Endodermal cell (in vitro differentiated cells): ENCODE data around the gene TNS3. TPM values are rescaled to one million over a fixed set of nuclear protein-coding genes. Genes with fewer than 3 reads are reported as not detected.

Source experiments
- DNase-seq: peaks from one replicate; pipeline ENCODE4 v3.0.0-alpha.2; 2017
- H3K27ac ChIP-seq: 2 replicates; pipeline ENCODE4 v1.5.1; 2013; ENCODE audit warnings: mild to moderate bottlenecking, low read depth, low read length, moderate library complexity
- H3K27me3 ChIP-seq: 2 replicates; pipeline ENCODE4 v1.6.1; 2013; ENCODE audit warnings: mild to moderate bottlenecking, low read length, moderate library complexity; ENCODE audit not compliant: insufficient read depth, control insufficient read depth, poor library complexity, severe bottlenecking
- H3K36me3 ChIP-seq: 2 replicates; pipeline ENCODE4 v1.7.0; 2013; ENCODE audit warnings: mild to moderate bottlenecking, low read length, moderate library complexity; ENCODE audit not compliant: control insufficient read depth, insufficient read depth
- H3K4me1 ChIP-seq: one replicate; pipeline ENCODE4 v1.7.0; 2013; ENCODE audit warnings: low read length; ENCODE audit not compliant: control insufficient read depth, insufficient read depth
- H3K4me3 ChIP-seq: 2 replicates; pipeline ENCODE4 v1.5.1; 2013; ENCODE audit warnings: mild to moderate bottlenecking, low read length, moderate library complexity
- H3K9ac ChIP-seq: 2 replicates; pipeline ENCODE4 v1.6.1; 2013; ENCODE audit warnings: mild to moderate bottlenecking, low read length, moderate library complexity; ENCODE audit not compliant: poor library complexity, severe bottlenecking; ENCODE audit errors: extremely low read depth
- H3K9me3 ChIP-seq: 2 replicates; pipeline ENCODE4 v1.6.1; 2013; ENCODE audit warnings: mild to moderate bottlenecking, low read length, moderate library complexity; ENCODE audit not compliant: control insufficient read depth
- H3K27ac Mint-ChIP-seq: 2 replicates; pipeline ENCODE4 v1.8.0; 2020; ENCODE audit warnings: mixed read lengths
- H3K27me3 Mint-ChIP-seq: 2 replicates; pipeline ENCODE4 v1.8.0; 2021; ENCODE audit warnings: mild to moderate bottlenecking, mixed read lengths; ENCODE audit not compliant: insufficient read depth
- H3K36me3 Mint-ChIP-seq: 2 replicates; pipeline ENCODE4 v1.8.0; 2020; ENCODE audit warnings: low read depth, mixed read lengths
- H3K4me1 Mint-ChIP-seq: 2 replicates; pipeline ENCODE4 v1.8.0; 2020; ENCODE audit warnings: mixed read lengths
- H3K4me3 Mint-ChIP-seq: 2 replicates; pipeline ENCODE4 v1.8.0; 2020; ENCODE audit warnings: mild to moderate bottlenecking, moderate library complexity, mixed read lengths
- H3K9me3 Mint-ChIP-seq: 2 replicates; pipeline ENCODE4 v1.8.0; 2020; ENCODE audit warnings: mild to moderate bottlenecking, mixed read lengths
- CTCF ChIP-seq: fragments of 200-600 bp; sonication (generic); conservative IDR thresholded peaks from 2 replicates; pipeline ENCODE4 v1.5.0; 2021; ENCODE audit warnings: antibody characterized with exemption, mild to moderate bottlenecking
- WGBS, 2 experiments: methylation state at CpG; one replicate each; pipeline versions ENCODE4 v1.1.5 to v1.1.7; 2013; ENCODE audit warnings: missing lambda C conversion rate in 2 of 2, mixed read lengths in 1 of 2; ENCODE audit not compliant: insufficient coverage in 1 of 2, insufficient read length in 1 of 2; 5-methylcytosine and 5-hydroxymethylcytosine counted together
- total RNA-seq, 2 donors: library from RNA; stranded (reverse); fragmentation: NEBNext Ultra II Directional in 1 of 2; extraction: Animal tissue kit (Norgen Biotek cat#: 25700) in 1 of 2; gene quantifications; 2 replicates in 1 of 2; 3 replicates in 1 of 2; pipeline ENCODE4 v1.2.1, GENCODE V29; 2021

Gene TNS3
- total RNA-seq, 2 donors from 2014 or later, result 33.8 to 38.5 TPM

- Mint-ChIP-seq H3K4me1 (peaks cover 36% of the 10 kb centered on the region), H3K36me3 (peaks cover 13% of the 10 kb centered on the region), H3K27ac (no peak overlapping the region), H3K27me3 (no peaks in the 10 kb centered on the region), H3K4me3 (no peak overlapping the region), H3K9me3 (no peaks in the 10 kb centered on the region)
- DNase-seq, result no peak
- Histone ChIP-seq H3K36me3 (peaks cover 9% of the 10 kb centered on the region), H3K27ac (no peak overlapping the region), H3K9me3 (no peaks in the 10 kb centered on the region), H3K4me1 (peaks cover 19% of the 10 kb centered on the region), H3K9ac (no peak overlapping the region), H3K4me3 (no peak overlapping the region), H3K27me3 (no peaks in the 10 kb centered on the region)
- no peak for TF ChIP-seq CTCF
- 91 to 100% methylated on average over 1 to 4 of the region's 4 CpGs for WGBS, 2 experiments
Measured at GRCh38 chr7:47311891-47312290, 270.0 kb downstream of the TNS3 start.

DNA sequence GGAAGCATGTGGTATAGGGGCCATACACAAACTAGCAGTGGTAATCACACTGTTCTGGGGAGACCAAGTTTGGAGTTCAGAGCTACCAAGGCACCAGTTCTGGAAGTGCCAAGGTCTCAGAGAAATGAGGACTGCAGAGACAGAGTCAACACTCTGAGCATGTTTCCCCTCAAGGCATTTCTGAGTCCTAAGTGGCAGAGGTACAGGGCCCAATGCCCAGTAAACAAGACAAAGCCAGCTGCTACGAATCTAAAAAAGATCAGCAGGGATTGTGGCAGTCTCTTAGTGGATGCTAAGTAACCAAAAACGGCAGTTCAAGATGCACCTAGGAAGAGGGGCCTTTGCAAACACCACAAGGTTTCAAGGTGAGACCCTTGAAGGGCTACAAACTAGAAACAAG is 271.9 kb downstream of the TNS3 start:
- Mint-ChIP-seq H3K27me3 (no peaks in the 10 kb centered on the region), H3K9me3 (no peaks in the 10 kb centered on the region), H3K4me3 (no peak overlapping the region), H3K36me3 (peaks cover 13% of the 10 kb centered on the region), H3K4me1 (peaks cover 26% of the 10 kb centered on the region), H3K27ac (no peak overlapping the region)
- DNase-seq, result no peak
- WGBS, 2 experiments, result 90 to 92% methylated on average over 2 of the region's 2 CpGs
- Histone ChIP-seq H3K4me3 (no peak overlapping the region), H3K9me3 (no peaks in the 10 kb centered on the region), H3K36me3 (peaks cover 9% of the 10 kb centered on the region), H3K27ac (no peak overlapping the region), H3K4me1 (peaks cover 19% of the 10 kb centered on the region), H3K9ac (no peak overlapping the region), H3K27me3 (no peaks in the 10 kb centered on the region)
- no peak for TF ChIP-seq CTCF

GRCh38 chr7:47308808-47309207 is 273.1 kb downstream of the TNS3 start:
- H3K9me3 Mint-ChIP-seq, result no peaks in the 10 kb centered on the region
- H3K27ac ChIP-seq, result no peak overlapping the region
- H3K36me3 Mint-ChIP-seq, result peaks cover 13% of the 10 kb centered on the region
- peaks cover 12% of the 10 kb centered on the region for H3K4me1 ChIP-seq
- TF ChIP-seq CTCF, result no peak
- 88 to 92% methylated on average over 3 to 6 of the region's 6 CpGs for WGBS, 2 experiments
- no peak for DNase-seq
- H3K9ac ChIP-seq, result no peak overlapping the region
- H3K27me3 ChIP-seq, result no peaks in the 10 kb centered on the region
- H3K4me1 Mint-ChIP-seq, result peaks cover 15% of the 10 kb centered on the region
- H3K36me3 ChIP-seq, result peaks cover 9% of the 10 kb centered on the region
- H3K4me3 ChIP-seq, result no peak overlapping the region
- H3K9me3 ChIP-seq, result no peaks in the 10 kb centered on the region
- H3K27me3 Mint-ChIP-seq, result no peaks in the 10 kb centered on the region
- H3K27ac Mint-ChIP-seq, result no peak overlapping the region
- no peak overlapping the region for H3K4me3 Mint-ChIP-seq
